Measurements from ENCODE around the gene ARHGAP18.

GRCh38 chr6:129731428-129731827 lies 21.5 kb upstream of the ARHGAP18 start:
- no peak for TF ChIP-seq HCFC1 (IDR thresholded peaks at IDR 0.05; ENCODE audit: low read length)
- no peak for TF ChIP-seq POLR2AphosphoS5 (IDR thresholded peaks at IDR 0.05; ENCODE audit: low read length)
- TF ChIP-seq POLR2A (IDR thresholded peaks at IDR 0.05; ENCODE audit: low read depth, low read length) = no peak
- TF ChIP-seq IKZF1 (conservative IDR thresholded peaks at IDR 0.05) = no peak
- no peak for TF ChIP-seq CTCF (IDR thresholded peaks at IDR 0.05 in 2 of 3, conservative IDR thresholded peaks at IDR 0.05 in 1 of 3; ENCODE audit: control insufficient read depth in 2 of 3, extremely low read depth in 1 of 3, insufficient read depth in 1 of 3, low read depth in 3 of 3, low read length in 3 of 3)

Measured in GM12878 (cell line).